GM12875 (cell line): ENCODE data around the gene VSTM2B.

ENCODE experiments used
- H3K4me3 ChIP-seq: one replicate; pipeline ENCODE4 v1.5.1; 2011; ENCODE audit warnings: low read depth, low read length, control low read depth
- CTCF ChIP-seq: IDR thresholded peaks from 2 replicates; pipeline ENCODE4 v1.5.1; 2011; ENCODE audit warnings: low read depth, mild to moderate bottlenecking, control low read depth, inconsistent platforms, low read length, moderate library complexity, borderline replicate concordance; ENCODE audit not compliant: insufficient read depth

VSTM2B gene

GRCh38 chr19:29612121-29612520 lies 86.3 kb downstream of the VSTM2B start:
- TF ChIP-seq CTCF = no peak
- H3K4me3 ChIP-seq = no peak overlapping the region

GRCh38 chr19:29612801-29613595 lies 87.2 kb downstream of the VSTM2B start:
- H3K4me3 ChIP-seq = no peak overlapping the region
- no peak for TF ChIP-seq CTCF

GRCh38 chr19:29614046-29614445 lies 88.3 kb downstream of the VSTM2B start:
- H3K4me3 ChIP-seq = no peak overlapping the region
- no peak for TF ChIP-seq CTCF
